M059J (cell line): ENCODE measurements around the gene CEP89. TPM values are rescaled to one million over a fixed set of nuclear protein-coding genes. Genes with fewer than 3 reads are reported as not detected.
A peak's percentile ranks its signal among the peaks of the same experiment; 100 is the strongest.
"Not testable (repeated sequence)": the region's sequence is repeated elsewhere in the genome, so short reads cannot be mapped to it uniquely, and the experiment has no call there.

Experiments used
- DNase-seq: peaks from one replicate; pipeline ENCODE4 v3.0.0-alpha.2; 2012; ENCODE audit warnings: low read depth
- total RNA-seq: library from RNA; depleted of rRNA; stranded (reverse); fragments of >200 nt; shearing (Covaris generic); gene quantifications from 2 replicates; pipeline ENCODE4 v1.2.3, GENCODE V29; 2014; rRNA removed

CEP89 gene
- total RNA-seq, result 20.7 and 36.2 TPM in 2 replicates

GRCh38 chr19:32971715-32972540 is at the start of gene CEP89, which contains the start of gene FAAP24:
TSS of gene CEP89 (minus strand) at chr19:32971958. CDS start at chr19:32971874, 84 bp downstream.
TSS of gene FAAP24 (plus strand) at chr19:32972242. CDS start at chr19:32973197, 955 bp downstream.
- DNase-seq, result peak; percentile 98

GRCh38 chr19:33010891-33011290 is 39.1 kb upstream of the CEP89 start:
- not testable (repeated sequence) for DNase-seq

GRCh38 chr19:33008738-33009137 is 37.0 kb upstream of the CEP89 start:
- no peak for DNase-seq

- no peak for DNase-seq
These were observed 33.7 kb upstream of the CEP89 start for GRCh38 chr19:33005440-33005839.

GRCh38 chr19:33003424-33004024 is 31.8 kb upstream of the CEP89 start:
- not testable (repeated sequence) for DNase-seq

- DNase-seq, result not testable (repeated sequence)
These were observed 30.5 kb upstream of the CEP89 start for GRCh38 chr19:33002126-33002865.

GRCh38 chr19:33000910-33001309 is 29.2 kb upstream of the CEP89 start:
- no peak for DNase-seq

GRCh38 chr19:33000510-33000909 is 28.8 kb upstream of the CEP89 start:
- DNase-seq, result no peak

GRCh38 chr19:32998722-32999121 is 27.0 kb upstream of the CEP89 start:
- DNase-seq, result no peak

- DNase-seq, result no peak
These were observed 26.1 kb upstream of the CEP89 start for GRCh38 chr19:32997716-32998355.

- not testable (repeated sequence) for DNase-seq
These were observed 25.3 kb upstream of the CEP89 start for GRCh38 chr19:32997061-32997464.

- DNase-seq, result not testable (repeated sequence)
These were observed 24.2 kb upstream of the CEP89 start for GRCh38 chr19:32995966-32996365.

- no peak for DNase-seq
These were observed 17.0 kb upstream of the CEP89 start for GRCh38 chr19:32988724-32989123.

GRCh38 chr19:32988254-32988653 is 16.5 kb upstream of the CEP89 start:
- not testable (repeated sequence) for DNase-seq

GRCh38 chr19:32982488-32982887 is 10.7 kb upstream of the CEP89 start:
- not testable (repeated sequence) for DNase-seq

GRCh38 chr19:32979807-32980206 is 8.0 kb upstream of the CEP89 start:
- not testable (repeated sequence) for DNase-seq

GRCh38 chr19:32977813-32978212 is 6.1 kb upstream of the CEP89 start:
- not testable (repeated sequence) for DNase-seq

GRCh38 chr19:32977280-32977679 is 5.5 kb upstream of the CEP89 start:
- DNase-seq, result no peak

GRCh38 chr19:32976223-32976805 is 4.6 kb upstream of the CEP89 start:
- DNase-seq, result peak; percentile 66

- no peak for DNase-seq
These were observed 654 bp downstream of the CEP89 start for GRCh38 chr19:32971012-32971595.

GRCh38 chr19:32969549-32969948 is 2.2 kb downstream of the CEP89 start:
- DNase-seq, result no peak
